GM18858 (cell line): Measurements from ENCODE around the gene CDK4.
A peak's percentile ranks its signal among the peaks of the same experiment; 100 is the strongest.

Experiments
- ATAC-seq: cut with Tn5 transposase; IDR thresholded peaks from one replicate; pipeline ENCODE4 v1.9.1; 2021; ENCODE audit not compliant: unreplicated experiment

Gene CDK4

DNA sequence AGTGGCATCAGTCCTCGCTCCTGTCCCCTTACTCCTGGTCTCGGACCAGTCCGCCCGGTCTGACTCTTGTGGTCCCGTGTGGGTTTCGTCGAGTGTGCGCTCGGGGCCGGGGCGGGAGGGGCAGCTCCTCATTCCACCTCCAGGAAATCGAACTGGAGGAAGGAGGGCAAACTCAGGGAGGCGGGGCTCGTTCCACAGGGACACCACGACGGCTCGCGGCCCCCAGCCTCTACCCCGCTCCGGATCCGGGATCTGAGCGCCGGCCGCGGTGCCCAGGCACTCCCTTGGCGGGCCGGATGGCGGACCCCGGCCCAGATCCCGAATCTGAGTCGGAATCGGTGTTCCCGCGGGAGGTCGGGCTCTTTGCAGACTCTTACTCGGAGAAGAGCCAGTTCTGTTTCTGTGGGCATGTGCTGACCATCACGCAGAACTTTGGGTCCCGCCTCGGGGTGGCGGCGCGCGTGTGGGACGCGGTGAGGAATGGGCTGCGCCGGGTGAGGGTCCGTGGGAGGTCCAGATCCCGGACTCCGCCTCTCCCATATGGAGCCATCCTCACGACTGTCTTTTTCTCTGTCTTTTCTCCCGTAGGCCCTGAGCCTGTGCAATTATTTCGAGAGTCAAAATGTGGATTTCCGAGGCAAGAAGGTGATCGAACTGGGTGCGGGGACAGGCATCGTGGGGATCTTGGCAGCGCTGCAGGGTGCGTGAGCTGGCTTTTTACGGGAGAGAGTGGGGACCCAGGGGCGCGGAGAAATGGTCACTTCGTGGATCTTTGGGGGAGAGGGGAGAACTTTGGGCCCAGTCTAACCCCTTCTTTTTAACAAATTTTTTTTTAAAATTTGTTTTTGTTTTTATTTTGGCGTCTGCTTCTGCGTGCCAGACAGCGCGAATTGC lies 20.6 kb upstream of the CDK4 start, which contains the start of gene EEF1AKMT3:
Gene EEF1AKMT3 (plus strand): TSS at position 186 of the 894 bp plus-strand sequence. CDS start 111 bp downstream, at position 297.
- ATAC-seq, result no peak

DNA sequence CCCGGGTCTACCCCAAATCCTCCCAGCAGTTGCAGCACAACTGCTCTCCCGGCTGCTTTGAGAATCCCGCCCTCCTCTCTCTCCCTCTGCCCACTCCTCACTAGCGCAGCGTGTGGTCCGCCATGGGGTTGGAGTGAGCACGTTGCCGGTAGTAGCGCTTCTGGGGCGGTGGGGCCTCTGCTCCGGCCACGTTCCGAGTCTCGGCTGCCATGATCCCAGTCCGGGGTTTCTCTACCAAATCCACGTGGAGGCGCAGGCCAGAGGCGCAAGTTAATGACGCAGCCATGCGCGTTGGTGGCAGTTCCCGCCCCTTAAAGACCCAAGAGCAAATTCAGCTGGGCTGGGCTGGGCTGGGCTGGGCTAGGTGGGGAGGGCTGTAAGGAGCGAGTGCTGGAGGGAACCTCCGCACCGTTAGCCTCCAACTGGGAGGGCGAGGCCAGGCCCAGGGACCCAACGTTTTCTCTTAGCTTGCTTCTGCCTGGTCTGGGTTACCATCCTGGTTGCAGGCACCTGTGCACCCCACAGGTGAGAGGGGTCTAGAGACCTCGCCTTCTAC lies 19.8 kb upstream of the CDK4 start, which contains the start of gene METTL1:
Gene METTL1 (minus strand): TSS at position 233 of the 556 bp plus-strand sequence. CDS start 22 bp downstream, at position 211.
- peak; percentile 64 for ATAC-seq

DNA sequence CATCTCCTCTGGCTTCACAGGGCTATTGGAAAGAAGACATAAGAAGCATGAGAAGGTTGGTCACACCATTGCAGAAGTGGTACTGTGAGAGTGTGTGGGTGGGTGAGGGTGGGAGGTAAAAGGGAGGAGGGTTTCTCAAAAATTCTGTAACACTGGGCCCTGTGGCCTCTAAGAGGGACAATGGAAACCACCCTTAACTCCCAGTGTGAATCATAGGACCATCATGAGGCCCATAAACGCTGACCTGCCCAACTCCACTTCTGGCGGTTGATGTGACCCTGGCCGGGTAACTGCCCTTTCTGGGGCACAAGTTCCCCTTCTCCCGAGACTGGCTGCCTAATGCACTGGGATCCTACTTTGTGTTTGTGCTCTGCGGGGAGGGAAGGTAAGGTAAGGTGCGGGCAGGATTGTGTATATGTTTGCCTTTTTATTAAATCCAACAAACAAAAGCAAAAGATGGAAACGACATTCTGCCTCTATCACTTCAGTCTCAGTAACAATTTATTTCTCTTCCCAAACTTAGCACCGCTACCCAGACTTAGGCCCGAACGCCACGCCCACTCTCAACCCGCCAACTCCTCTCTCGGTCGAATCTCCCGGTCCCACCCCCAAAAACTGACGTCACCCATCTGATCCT lies 19.2 kb upstream of the CDK4 start:
- ATAC-seq, result peak; percentile 55

DNA sequence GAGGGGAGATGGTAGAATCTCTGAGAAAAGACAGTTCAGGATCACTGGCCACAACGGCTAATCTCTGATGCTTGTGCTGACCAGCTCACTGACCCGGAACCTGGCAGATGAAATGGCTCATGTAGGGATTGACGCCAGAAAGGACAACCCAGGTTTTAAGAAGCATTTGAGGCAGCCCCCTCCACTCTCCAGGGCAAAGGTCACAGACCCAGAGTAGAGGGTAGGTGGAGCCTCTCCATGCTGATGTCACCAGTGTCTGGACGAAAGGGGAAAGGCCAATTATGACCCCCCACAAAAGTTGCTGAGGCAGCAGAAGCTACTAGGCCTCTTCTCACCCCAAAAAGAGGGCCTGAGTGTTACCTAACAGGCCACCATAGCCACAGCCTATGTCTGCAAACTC lies 18.6 kb upstream of the CDK4 start:
- ATAC-seq, result no peak

DNA sequence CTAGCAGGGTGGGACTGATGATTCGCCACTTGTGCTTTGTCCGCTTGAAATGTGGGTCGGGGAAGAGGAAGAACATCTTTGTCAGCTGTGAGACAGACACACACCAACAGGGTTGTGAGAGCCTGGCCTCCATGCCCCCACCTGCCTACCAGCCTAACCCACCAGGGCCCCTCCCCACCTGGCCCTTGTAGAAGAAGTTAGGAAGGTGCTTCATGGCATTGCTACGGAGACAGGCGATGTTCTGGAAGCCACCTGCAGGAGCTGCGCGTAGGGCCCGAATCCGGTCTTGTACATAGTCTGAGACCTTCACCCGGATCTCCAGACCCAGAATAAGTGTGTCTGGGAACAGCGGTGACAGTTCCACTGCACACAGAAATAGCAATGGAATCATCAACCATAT lies 17.5 kb upstream of the CDK4 start:
- no peak for ATAC-seq

DNA sequence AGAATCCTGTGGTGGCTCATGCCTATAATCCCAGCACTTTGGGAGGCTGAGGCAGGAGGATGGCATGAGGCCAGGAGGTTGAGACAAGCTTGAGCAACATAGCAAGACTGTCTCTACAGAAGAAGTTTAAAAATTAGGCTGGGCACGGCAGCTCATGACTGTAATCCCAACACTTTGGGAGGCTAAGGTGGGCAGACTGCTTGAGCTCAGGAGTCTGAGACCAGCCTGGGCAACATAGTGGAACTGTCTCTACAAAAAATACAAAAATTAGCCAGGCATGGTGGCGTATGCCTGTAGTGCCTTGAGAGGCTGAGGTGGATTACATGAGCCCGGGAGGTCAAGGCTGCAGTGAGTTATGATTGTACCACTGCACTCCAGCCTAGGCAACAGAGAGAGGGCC lies 15.8 kb upstream of the CDK4 start:
- no peak for ATAC-seq

DNA sequence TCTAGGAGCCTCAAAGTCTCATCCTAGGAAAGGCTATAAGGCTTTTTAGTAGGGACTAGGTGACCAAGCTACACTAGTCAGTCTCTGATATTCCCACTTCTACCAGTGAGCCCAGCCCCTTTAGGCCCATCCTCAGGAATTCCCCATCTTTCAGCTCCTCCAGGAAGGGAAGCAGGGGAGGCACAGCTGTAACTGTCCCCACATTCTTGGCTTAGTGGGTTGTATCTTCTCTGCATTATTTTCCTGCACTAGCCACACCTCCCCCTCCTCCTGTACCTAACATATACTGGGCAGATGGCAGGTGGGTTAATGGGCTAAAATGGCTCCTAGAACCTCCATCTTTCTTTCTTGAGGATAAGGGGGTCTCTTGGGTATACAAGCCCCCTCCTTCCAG lies 15.2 kb upstream of the CDK4 start:
- ATAC-seq, result no peak

DNA sequence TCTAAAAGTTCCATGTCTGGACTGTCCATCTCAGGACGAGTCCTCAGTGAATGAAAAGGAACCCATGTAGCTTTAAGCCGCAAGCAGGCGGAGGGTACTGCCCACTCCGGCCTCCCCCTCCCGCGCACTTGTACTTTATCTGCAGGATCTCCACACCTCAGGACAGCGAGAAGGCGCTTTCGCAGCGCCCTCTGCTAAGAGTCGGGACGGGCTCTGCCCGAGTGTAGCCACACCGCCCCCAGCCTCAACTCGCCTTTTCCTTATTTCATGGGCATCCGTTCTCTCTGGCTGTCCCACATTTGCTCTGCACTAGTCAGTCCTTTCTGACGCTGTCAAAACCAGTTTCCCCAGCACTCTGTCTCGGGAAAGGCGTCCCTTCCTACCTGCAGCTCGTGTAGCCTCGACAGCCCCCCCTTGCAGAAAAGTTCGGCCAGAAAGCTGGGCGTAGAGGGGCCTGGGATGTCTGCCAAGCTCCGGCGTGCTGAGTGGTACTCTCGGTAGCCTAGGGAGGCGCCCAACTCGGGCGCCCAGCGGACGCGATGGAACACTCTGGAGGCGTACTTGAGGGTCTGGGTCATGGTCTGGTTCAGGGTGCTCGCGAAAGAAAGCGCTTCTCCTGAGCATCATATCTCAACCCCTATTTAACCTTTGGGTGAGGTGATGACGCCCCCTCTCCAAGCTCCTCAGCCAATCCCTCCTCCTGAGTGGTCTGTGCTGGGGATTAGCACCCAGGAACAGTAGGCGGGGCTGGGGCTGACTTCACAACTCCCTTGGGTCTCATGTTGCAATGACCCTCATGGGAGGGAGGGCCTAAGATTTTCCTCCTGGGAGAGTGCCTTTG lies 14.6 kb upstream of the CDK4 start, which contains the start of gene CYP27B1:
Gene CYP27B1 (minus strand): TSS at position 615 of the 841 bp plus-strand sequence. CDS start 37 bp downstream, at position 578.
- no peak for ATAC-seq

DNA sequence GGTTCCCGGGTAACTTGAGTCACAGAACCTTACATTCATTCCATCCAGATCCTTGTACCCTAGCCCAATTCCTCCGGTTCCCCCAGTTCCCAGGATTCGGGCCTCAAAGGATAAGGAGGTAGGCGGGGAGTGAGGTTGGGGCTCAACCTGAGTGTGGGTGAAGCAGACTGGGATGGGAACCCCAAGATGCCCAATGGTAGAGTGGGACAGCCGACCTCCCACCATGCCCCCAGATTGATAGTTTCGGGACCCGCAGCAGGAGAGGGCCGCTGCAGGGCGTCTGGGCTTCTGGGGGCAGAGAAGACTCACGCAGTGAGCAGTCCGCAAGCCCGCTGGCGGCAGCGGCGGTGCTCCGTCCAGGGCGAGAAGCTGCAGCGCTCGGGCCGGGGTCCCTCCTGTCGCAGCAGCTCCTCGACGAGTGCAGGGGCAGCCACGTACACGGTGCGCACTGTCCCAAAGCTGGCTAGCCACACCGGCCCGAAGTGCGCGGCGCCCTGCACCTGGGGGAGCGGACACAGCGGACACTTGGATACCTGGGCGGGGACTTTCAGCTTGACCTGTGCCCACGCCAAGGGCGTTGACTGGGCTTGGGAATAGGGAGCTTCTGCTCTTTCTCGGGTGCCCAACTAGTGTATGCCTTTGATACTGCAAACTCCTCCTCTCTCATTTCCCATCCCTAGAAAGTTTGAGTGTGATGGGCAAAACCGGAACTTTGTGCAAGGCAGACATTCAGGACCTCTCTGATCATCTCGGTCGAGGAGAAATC lies 13.8 kb upstream of the CDK4 start:
- no peak for ATAC-seq

DNA sequence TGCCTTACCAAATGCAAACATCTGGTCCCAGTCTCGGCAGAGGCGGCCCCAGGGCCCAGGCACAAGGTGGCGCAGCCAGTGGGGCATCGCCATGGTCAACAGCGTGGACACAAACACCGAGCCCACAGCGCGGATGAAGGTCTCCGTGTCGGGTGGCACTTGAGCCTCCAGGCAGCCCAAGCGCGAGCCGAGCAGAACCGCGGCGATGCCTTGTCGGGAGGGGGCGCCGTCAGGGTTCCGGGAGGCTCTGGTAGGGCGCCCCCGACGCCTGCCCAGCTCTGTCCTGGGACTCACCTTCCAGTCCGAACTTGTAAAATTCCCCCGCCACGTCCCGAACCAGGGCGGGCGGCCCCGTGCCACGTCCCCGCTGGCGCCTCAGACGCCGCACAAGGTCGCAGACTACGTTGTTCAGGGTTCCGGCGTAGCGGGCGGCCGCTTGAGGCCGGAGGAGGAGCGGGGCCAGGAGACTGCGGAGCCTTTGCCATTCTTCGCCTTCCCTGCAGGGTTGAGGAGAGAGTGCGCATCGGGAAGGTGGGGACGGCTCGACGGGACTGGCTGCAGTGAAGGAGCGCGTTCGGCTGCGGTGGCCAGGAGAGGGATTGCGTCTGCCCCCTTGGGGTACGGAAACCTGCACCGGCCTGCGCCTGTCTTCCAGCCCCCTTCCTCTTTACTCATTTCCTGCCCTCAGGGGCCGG lies 13.0 kb upstream of the CDK4 start:
- peak; percentile 42 for ATAC-seq

DNA sequence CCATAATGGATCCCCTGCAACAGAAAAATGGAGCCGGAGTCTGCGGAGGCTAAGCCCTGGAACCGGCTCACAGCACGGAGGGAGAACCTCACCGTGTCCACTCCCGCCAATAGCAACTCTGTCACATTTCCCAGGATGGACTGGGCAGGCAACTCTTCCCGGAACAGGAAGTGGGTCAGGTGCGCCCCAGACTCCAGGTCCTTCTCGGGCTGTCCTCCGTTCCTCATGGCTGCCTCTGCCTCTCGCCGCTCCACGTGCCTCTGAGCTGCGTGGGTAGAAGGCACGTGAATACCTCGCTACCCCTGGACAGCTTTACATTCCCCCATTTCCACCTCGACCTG lies 12.5 kb upstream of the CDK4 start:
- peak; percentile 6 for ATAC-seq

DNA sequence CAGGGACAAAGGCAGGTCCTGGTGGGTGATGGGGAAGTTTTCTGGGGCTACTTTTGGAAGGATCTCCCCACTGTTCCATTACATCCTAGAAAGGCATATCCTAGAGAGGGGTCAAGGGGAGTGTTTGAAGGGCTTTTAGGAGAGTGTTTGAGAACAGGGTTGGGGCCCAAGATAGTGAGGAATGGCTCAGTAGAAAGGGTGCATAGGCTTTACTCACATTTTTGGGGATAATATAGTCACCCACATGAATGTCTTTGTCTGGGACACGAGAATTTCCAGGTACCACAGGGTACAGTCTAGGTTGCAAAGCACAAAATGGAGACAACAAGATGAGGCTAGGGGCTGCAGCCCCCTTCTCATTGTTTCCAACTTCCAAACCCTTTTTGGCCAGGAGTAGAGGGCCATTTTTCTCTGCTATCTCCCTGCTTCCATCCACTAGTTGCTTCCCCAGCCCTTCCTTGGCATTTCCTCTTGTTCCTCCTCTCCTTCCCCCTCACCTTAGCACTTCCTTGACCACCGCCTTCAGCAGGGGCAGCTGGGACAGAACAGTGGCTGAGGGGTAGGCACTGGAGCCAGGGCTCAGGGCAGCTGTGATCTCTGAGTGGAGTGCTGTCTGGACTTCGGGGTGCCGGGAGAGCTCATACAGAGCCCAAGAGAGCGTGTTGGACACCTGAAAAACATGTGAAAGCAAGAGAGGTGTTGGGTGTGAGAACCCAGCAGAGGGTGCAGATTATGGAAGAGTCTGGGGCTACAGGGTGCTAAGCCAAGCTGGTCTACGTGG lies 12.0 kb upstream of the CDK4 start:
- no peak for ATAC-seq

DNA sequence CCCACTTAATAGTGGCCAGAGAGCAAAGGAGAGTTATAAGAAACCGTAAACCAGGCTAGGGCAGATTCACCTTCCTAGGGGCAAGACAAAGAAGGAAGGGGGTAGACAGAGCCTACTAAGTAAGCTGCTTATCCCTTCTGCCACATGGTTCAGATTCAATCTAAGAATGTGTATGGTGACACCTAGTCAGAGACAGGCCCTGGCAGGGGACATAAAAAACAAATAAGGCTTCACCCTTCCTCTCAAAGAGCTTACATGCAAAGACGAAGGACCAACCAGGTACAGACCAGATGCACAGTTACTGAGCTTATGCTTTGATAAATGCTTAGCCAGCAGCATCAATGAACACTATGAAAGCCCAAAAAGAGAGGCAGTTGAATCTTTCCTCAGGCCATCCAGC lies 10.4 kb upstream of the CDK4 start:
- ATAC-seq, result no peak

DNA sequence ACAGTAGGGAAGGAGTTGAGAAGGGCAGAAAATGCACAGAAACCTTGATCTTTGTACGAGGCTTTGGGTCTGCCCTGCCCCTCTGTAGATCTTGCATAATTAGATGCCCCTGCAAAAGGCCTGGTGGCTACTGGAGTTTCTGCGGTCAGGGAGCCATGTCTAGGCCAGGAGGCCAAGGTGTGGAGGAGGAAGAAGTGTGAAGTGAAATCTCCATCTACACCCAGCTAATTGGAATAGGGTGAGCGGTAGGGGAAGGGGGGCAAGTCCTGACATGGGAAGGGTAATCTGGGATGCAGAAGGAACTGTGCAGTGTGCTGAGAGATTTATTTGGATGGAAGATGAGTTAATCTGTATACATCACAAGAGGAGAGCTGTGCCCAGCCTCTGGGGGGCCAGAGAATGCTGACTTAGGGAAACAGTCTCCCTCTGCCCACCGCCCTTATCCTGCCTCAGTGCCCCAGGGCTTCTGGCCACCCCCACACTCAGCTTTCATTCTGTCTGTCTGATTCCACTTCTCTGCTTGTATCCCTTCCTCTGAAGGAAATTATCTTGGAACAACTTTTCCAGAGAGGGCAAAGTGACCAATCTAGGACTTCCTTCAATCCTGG lies 9.4 kb upstream of the CDK4 start:
- ATAC-seq, result no peak

DNA sequence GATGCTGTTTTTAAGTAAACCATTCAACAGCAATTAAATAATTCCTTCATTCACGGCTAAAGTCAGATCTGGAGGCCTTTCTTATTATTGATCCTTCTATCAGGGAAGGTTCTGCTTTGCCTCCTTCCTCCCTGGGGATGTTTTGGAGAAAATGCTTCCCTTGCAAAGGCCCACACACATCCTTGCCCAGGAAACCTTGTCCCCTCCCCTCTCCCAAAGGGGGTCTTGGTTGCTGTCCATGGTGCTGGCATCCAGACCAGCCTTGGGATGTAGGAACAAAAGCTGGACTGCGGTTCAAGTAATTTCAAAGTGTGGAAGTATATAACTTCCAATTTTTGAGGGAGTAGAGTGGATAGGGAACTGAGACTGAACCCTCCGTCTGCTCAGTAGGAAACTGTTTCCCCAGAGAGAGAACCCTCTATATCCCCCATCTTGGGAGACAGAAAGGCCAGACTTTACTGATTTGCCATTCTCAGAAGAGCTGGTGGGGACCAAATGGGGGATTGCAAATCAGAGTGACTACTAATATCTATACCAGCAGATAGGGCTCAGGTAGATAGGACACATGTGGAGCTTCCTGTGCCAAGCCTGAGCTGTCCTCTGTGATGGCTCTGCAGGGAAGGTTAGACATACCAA lies 8.4 kb upstream of the CDK4 start:
- no peak for ATAC-seq

DNA sequence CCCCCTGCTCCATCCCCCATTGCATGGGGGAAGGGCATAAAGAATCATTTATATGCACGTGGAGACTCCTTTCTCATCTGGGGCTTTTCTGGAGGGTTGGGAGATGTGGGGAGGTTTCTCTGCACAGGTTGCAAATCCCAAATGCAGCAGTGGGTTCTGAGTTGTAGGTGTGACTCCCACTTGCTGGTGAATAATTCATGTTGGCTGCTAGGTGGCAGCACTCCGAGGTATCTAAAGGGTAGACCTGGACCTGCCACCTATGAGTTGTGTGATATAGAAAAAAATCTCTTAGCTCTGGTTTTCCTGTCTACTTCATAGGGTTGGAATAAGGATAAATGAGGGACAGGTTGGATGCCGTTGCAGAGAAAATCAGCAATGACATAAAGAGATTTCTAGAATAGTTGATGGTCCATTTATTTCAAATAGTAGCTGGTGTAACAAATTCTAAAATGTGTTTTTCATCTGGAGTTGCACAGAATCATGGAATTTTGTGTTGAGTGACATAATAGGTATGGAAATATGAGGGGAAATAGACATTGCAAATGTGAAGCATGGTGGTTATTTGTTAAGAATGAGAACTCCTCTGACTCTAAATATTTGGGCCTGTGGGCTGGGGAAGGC lies 7.4 kb upstream of the CDK4 start:
- ATAC-seq, result no peak

DNA sequence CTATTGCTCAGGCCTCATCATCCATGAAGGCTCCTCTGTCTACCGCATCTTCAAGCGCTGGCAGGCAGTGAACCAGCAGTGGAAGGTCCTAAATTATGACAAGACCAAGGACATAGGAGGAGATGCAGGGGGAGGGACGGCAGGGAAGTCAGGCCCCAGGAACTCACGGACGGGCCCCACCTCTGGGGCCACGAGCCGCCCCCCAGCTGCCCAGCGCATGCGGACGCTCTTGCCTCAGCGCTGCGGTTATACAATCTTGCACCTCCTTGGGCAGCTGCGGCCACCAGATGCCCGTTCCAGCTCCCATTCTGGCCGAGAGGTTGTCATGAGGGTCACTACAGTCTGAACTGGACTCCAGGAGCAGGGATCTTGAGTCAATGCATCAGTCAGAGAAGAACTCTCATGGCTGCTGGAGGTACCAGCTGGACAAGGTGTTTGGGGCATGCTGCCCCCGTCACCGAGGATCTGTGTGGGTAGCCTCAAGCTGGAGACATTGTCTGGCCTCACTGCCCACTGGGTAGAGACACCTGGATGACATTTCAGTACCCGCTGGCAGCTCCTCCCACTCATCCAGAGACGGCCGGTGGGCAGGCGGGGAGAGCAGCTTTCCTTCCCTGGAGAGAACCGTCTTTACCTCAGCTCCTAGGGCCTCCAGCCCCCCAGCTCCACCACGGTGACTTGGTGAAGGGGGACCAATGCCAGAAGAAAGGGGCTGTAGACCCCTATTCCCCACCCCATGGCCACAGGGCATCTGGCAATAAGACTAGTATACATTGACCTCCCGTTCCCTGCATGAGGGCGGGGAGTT lies 6.6 kb upstream of the CDK4 start:
- no peak for ATAC-seq
